PC-3 (cell line): Measurements from ENCODE around the gene LBHD2.

Experiments
- CTCF ChIP-seq: fragments of 300-600 bp; sonication (generic); conservative IDR thresholded peaks from 2 replicates; pipeline ENCODE4 v1.5.1; 2017; ENCODE audit warnings: antibody characterized with exemption, low read depth, mild to moderate bottlenecking, low read length
- EZH2 ChIP-seq: fragments of 300-600 bp; sonication (generic); IDR thresholded peaks from one replicate; pipeline ENCODE4 v1.6.1; 2017; ENCODE audit warnings: antibody characterized with exemption, mild to moderate bottlenecking, low read length; ENCODE audit not compliant: unreplicated experiment
- EZH2phosphoT487 ChIP-seq: fragments of 300-600 bp; sonication (generic); IDR thresholded peaks from 2 replicates; pipeline ENCODE4 v1.6.1; 2018; ENCODE audit warnings: mild to moderate bottlenecking, antibody characterized with exemption, low read length, borderline replicate concordance

GRCh38 chr14:103089386-103090335 is 5.7 kb downstream of the LBHD2 start:
- no peak for TF ChIP-seq CTCF
- no peak for TF ChIP-seq EZH2
- TF ChIP-seq EZH2phosphoT487 = no peak
